Liver (tissue), 9 donors: ENCODE measurements around the gene ZBTB4. TPM values are rescaled to one million over a fixed set of nuclear protein-coding genes. Genes with fewer than 3 reads are reported as not detected.

Source experiments
- DNase-seq: peaks from one replicate; pipeline ENCODE4 v3.0.0-alpha.2; 2017; ENCODE audit warnings: low spot score
- H3K27ac ChIP-seq, 2 donors: one replicate each; pipeline ENCODE4 v1.7.0; 2013; ENCODE audit warnings: inconsistent platforms in 2 of 2, low read length in 2 of 2, control low read depth in 1 of 2, low read depth in 1 of 2, mild to moderate bottlenecking in 1 of 2
- H3K27me3 ChIP-seq, 4 donors: one replicate each; pipeline versions ENCODE4 v1.6.1 to v1.7.0; 2013; ENCODE audit warnings: low read length in 3 of 4, inconsistent platforms in 1 of 4, mild to moderate bottlenecking in 1 of 4, moderate library complexity in 1 of 4; ENCODE audit not compliant: control insufficient read depth in 4 of 4, insufficient read depth in 4 of 4
- H3K36me3 ChIP-seq, 4 donors: one replicate each; pipeline versions ENCODE4 v1.6.1 to v1.7.0; 2013; ENCODE audit warnings: low read length in 3 of 4, mild to moderate bottlenecking in 3 of 4, low read depth in 1 of 4, moderate library complexity in 1 of 4; ENCODE audit not compliant: control insufficient read depth in 4 of 4, insufficient read depth in 3 of 4
- H3K4me1 ChIP-seq, 4 donors: one replicate each; pipeline versions ENCODE4 v1.6.1 to v1.7.0; 2013; ENCODE audit warnings: low read length in 3 of 4, mild to moderate bottlenecking in 3 of 4, moderate library complexity in 1 of 4; ENCODE audit not compliant: control insufficient read depth in 4 of 4, insufficient read depth in 4 of 4
- H3K4me3 ChIP-seq, 3 donors: one replicate each; pipeline versions ENCODE4 v1.6.1 to v1.7.0; 2013; ENCODE audit warnings: low read length in 3 of 3, control low read depth in 1 of 3, low read depth in 1 of 3, mild to moderate bottlenecking in 1 of 3
- H3K9ac ChIP-seq, 2 donors: one replicate each; pipeline ENCODE4 v1.7.0; 2013; ENCODE audit warnings: low read length in 2 of 2, mild to moderate bottlenecking in 2 of 2, moderate library complexity in 2 of 2, control low read depth in 1 of 2, low read depth in 1 of 2
- H3K9me3 ChIP-seq, 4 donors: one replicate each; pipeline versions ENCODE4 v1.6.1 to v1.7.0; 2013; ENCODE audit warnings: low read length in 3 of 4; ENCODE audit not compliant: control insufficient read depth in 4 of 4
- FOXA2 ChIP-seq: IDR thresholded peaks from 2 replicates; pipeline ENCODE4 v1.6.1; 2016; ENCODE audit warnings: antibody characterized with exemption
- GABPA ChIP-seq, 2 donors: IDR thresholded peaks in 1 of 2; conservative IDR thresholded peaks in 1 of 2; 2 replicates each; pipeline ENCODE4 v1.6.1; 2016; ENCODE audit warnings: antibody characterized with exemption in 2 of 2, mild to moderate bottlenecking in 1 of 2, moderate library complexity in 1 of 2
- HNF4A ChIP-seq, 2 donors: conservative IDR thresholded peaks; 2 replicates each; pipeline ENCODE4 v1.6.1; 2016; ENCODE audit warnings: antibody characterized with exemption in 2 of 2, mild to moderate bottlenecking in 2 of 2
- HNF4G ChIP-seq: IDR thresholded peaks from 2 replicates; pipeline ENCODE4 v1.6.1; 2016; ENCODE audit warnings: antibody characterized with exemption
- JUND ChIP-seq, 2 donors: IDR thresholded peaks; 2 replicates each; pipeline ENCODE4 v1.6.1; 2016; ENCODE audit warnings: antibody characterized with exemption in 2 of 2
- NR2F2 ChIP-seq: IDR thresholded peaks from 2 replicates; pipeline ENCODE4 v1.6.1; 2016; ENCODE audit warnings: antibody characterized with exemption
- RXRA ChIP-seq, 2 donors: IDR thresholded peaks; 2 replicates each; pipeline ENCODE4 v1.6.1; 2017 to 2018; ENCODE audit warnings: antibody characterized with exemption in 2 of 2, mild to moderate bottlenecking in 1 of 2
- SP1 ChIP-seq: IDR thresholded peaks from 2 replicates; pipeline ENCODE4 v1.6.1; 2018; ENCODE audit warnings: antibody characterized with exemption, mild to moderate bottlenecking
- TAF1 ChIP-seq: conservative IDR thresholded peaks from 2 replicates; pipeline ENCODE4 v1.6.1; 2016; ENCODE audit warnings: antibody characterized with exemption, mild to moderate bottlenecking
- YY1 ChIP-seq: IDR thresholded peaks from 2 replicates; pipeline ENCODE4 v1.6.1; 2016; ENCODE audit warnings: antibody characterized with exemption, mild to moderate bottlenecking
- WGBS: extraction: QIAGEN DNeasy Blood & Tissue Kit; methylation state at CpG from one replicate; pipeline ENCODE4 v1.1.7; 2013; 5-methylcytosine and 5-hydroxymethylcytosine counted together
- polyA plus RNA-seq, 2 donors: library from polyadenylated mRNA; stranded (reverse) in 1 of 2; unstranded in 1 of 2; fragments of 200-250 nt in 1 of 2; fragments of >200 nt in 1 of 2; fragmentation: Nextera tagmentation in 1 of 2; extraction: Ambion mirVana in 1 of 2; gene quantifications; one replicate each; pipeline versions ENCODE4 v1.2.1 to v1.2.3, GENCODE V29; 2013 to 2015
- total RNA-seq, 2 donors: library from RNA; depleted of rRNA; stranded (reverse); fragments of >200 nt; gene quantifications; one replicate each; pipeline ENCODE4 v1.2.3, GENCODE V29; 2014
- TF ChIP-seq, protein P1 (sequence below): IDR thresholded peaks from 2 replicates; pipeline ENCODE4 v1.6.1; 2016; ENCODE audit warnings: antibody characterized with exemption
- TF ChIP-seq, protein P2 (sequence below): IDR thresholded peaks from 2 replicates; pipeline ENCODE4 v1.6.1; 2016; ENCODE audit warnings: antibody characterized with exemption, mild to moderate bottlenecking
- TF ChIP-seq, protein P3 (sequence below): IDR thresholded peaks from 2 replicates; pipeline ENCODE4 v1.6.1; 2016; ENCODE audit warnings: antibody characterized with exemption
- TF ChIP-seq, protein P4 (sequence below): IDR thresholded peaks from 2 replicates; pipeline ENCODE4 v1.6.1; 2016; ENCODE audit warnings: antibody characterized with exemption
- donor health status: healthy.
- donor health status: healthy.
- donor health status: healthy.
- donor health status: healthy.
- donor health status: healthy.

ZBTB4 gene
- total and polyA plus RNA-seq, 4 donors: 1.5 to 6.0 (median 5.1) TPM

DNA sequence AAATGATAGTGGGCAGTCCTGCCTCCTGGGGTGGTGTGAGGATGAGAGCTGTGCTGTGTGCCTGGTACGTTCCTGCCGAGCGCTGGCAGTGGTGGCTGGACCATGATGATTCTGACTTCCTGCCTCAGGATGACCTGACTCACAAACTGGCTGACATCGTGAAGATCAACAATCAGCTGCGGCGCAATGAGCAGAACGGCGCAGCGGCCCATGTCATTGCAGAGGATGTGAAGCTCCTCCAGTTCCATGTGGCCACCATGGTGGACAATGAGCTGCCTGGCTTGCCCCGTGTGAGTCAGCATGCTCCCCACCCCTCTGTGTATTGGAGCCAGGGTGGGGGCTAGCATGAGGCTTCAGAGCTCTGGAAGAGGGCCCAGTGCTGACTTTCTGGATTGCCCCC, 17.8 kb upstream of the ZBTB4 start:
- H3K27ac ChIP-seq: no peak overlapping the region
- peaks cover 28 to 61% (median 51%) of the 10 kb centered on the region in 4 donors for H3K36me3 ChIP-seq
- DNase-seq: no peak
- H3K9ac ChIP-seq: no peak overlapping the region
- H3K4me3 ChIP-seq: no peak overlapping the region
- no peaks in the 10 kb centered on the region for H3K27me3 ChIP-seq
- WGBS: 88% methylated on average over 10 of the region's 10 CpGs
- H3K9me3 ChIP-seq: no peaks in the 10 kb centered on the region
- TF ChIP-seq, protein P1, sequence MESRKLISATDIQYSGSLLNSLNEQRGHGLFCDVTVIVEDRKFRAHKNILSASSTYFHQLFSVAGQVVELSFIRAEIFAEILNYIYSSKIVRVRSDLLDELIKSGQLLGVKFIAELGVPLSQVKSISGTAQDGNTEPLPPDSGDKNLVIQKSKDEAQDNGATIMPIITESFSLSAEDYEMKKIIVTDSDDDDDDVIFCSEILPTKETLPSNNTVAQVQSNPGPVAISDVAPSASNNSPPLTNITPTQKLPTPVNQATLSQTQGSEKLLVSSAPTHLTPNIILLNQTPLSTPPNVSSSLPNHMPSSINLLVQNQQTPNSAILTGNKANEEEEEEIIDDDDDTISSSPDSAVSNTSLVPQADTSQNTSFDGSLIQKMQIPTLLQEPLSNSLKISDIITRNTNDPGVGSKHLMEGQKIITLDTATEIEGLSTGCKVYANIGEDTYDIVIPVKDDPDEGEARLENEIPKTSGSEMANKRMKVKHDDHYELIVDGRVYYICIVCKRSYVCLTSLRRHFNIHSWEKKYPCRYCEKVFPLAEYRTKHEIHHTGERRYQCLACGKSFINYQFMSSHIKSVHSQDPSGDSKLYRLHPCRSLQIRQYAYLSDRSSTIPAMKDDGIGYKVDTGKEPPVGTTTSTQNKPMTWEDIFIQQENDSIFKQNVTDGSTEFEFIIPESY: no peak
- TF ChIP-seq, protein P2, sequence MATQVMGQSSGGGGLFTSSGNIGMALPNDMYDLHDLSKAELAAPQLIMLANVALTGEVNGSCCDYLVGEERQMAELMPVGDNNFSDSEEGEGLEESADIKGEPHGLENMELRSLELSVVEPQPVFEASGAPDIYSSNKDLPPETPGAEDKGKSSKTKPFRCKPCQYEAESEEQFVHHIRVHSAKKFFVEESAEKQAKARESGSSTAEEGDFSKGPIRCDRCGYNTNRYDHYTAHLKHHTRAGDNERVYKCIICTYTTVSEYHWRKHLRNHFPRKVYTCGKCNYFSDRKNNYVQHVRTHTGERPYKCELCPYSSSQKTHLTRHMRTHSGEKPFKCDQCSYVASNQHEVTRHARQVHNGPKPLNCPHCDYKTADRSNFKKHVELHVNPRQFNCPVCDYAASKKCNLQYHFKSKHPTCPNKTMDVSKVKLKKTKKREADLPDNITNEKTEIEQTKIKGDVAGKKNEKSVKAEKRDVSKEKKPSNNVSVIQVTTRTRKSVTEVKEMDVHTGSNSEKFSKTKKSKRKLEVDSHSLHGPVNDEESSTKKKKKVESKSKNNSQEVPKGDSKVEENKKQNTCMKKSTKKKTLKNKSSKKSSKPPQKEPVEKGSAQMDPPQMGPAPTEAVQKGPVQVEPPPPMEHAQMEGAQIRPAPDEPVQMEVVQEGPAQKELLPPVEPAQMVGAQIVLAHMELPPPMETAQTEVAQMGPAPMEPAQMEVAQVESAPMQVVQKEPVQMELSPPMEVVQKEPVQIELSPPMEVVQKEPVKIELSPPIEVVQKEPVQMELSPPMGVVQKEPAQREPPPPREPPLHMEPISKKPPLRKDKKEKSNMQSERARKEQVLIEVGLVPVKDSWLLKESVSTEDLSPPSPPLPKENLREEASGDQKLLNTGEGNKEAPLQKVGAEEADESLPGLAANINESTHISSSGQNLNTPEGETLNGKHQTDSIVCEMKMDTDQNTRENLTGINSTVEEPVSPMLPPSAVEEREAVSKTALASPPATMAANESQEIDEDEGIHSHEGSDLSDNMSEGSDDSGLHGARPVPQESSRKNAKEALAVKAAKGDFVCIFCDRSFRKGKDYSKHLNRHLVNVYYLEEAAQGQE: no peak
- TF ChIP-seq FOXA2: no peak
- no peak for TF ChIP-seq NR2F2
- TF ChIP-seq, protein P3, sequence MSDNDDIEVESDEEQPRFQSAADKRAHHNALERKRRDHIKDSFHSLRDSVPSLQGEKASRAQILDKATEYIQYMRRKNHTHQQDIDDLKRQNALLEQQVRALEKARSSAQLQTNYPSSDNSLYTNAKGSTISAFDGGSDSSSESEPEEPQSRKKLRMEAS: no peak
- no peak for TF ChIP-seq HNF4G
- TF ChIP-seq RXRA (IDR thresholded peaks at IDR 0.05): no peak
- H3K4me1 ChIP-seq: peaks cover 0 to 2% (median 0%) of the 10 kb centered on the region in 4 donors

DNA sequence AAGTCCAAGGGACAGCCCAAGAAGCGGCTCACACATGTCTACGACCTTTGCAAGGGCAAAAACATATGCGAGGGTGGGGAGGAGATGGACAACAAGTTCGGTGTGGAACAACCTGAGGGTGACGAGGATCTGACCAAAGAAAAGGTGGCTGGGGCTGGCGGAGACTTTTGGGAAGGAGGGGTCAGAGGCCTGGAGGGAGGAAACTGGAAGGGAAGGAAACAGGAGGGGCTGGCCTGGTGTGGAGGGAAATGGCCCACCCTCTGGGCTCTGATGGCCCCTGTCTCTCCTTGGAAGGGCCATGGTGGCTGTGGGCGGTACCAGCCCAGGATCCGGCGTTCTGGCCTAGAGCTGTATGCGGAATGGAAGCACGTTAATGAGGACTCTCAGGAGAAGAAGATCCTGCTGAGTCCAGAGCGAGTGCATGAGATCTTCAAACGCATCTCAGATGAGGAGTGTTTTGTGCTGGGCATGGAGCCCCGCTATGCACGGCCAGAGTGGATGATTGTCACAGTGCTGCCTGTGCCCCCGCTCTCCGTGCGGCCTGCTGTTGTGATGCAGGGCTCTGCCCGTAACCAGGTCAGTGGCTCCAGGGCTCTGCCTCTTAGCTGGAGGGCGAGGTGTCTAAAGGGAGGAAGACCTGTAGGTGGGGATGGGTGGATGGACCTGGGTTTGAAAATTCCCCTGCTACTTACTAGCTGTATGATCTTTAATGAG, 17.2 kb upstream of the ZBTB4 start:
- Histone ChIP-seq H3K4me3 (no peak overlapping the region), H3K36me3 (peaks cover 25 to 55% (median 45%) of the 10 kb centered on the region in 4 donors), H3K9ac (no peak overlapping the region), H3K9me3 (no peaks in the 10 kb centered on the region), H3K4me1 (peaks cover 0 to 8% (median 2%) of the 10 kb centered on the region in 4 donors), H3K27ac (no peak overlapping the region), H3K27me3 (no peaks in the 10 kb centered on the region)
- 84% methylated on average over 20 of the region's 20 CpGs for WGBS
- no peak for DNase-seq
- no peak for TF ChIP-seq RXRA (IDR thresholded peaks at IDR 0.05)
- no peak for TF ChIP-seq HNF4A (conservative IDR thresholded peaks at IDR 0.05)
- TF ChIP-seq, protein P2: no peak
- TF ChIP-seq TAF1: no peak
- no peak for TF ChIP-seq GABPA (IDR thresholded peaks at IDR 0.05 in 1 of 2, conservative IDR thresholded peaks at IDR 0.05 in 1 of 2)
- no peak for TF ChIP-seq SP1
- TF ChIP-seq, protein P1: no peak
- no peak for TF ChIP-seq JUND (IDR thresholded peaks at IDR 0.05)
- TF ChIP-seq, protein P4, sequence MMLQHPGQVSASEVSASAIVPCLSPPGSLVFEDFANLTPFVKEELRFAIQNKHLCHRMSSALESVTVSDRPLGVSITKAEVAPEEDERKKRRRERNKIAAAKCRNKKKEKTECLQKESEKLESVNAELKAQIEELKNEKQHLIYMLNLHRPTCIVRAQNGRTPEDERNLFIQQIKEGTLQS: no peak
- no peak for TF ChIP-seq YY1
